NOMO-1 treated with dmso at 0.1 percent for 144 hours (cell line): ENCODE results near the gene DDX28.
"Not testable (repeated sequence)": the region's sequence is repeated elsewhere in the genome, so short reads cannot be mapped to it uniquely, and the experiment has no call there.

Experiments
- DNase-seq: peaks from one replicate; lab custom pipeline; 2025; ENCODE audit not compliant: unreplicated experiment; lab: John Stamatoyannopoulos, UW

Gene DDX28

GRCh38 chr16:68037841-68038597 is 15.0 kb upstream of the DDX28 start:
- DNase-seq = peak; percentile 12

DNA sequence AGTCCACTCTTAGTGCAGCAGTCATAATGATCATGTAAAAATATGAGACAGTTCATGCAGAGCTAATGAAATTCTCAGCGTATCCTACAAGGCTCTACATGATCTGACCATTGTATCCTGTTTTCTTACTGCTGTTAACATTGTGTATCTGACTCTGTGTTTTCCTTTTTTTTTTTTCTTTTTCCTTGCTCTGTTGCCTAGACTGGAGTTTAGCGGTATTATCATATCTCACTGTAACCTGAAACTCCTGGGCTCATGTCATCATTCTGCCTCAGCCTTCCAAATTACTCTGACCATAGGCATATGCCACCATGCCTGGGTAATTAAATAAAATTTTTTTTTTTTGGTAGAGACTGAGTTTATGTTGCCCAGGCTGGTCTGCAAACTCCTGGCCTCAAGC is 12.2 kb upstream of the DDX28 start:
- no peak for DNase-seq

DNA sequence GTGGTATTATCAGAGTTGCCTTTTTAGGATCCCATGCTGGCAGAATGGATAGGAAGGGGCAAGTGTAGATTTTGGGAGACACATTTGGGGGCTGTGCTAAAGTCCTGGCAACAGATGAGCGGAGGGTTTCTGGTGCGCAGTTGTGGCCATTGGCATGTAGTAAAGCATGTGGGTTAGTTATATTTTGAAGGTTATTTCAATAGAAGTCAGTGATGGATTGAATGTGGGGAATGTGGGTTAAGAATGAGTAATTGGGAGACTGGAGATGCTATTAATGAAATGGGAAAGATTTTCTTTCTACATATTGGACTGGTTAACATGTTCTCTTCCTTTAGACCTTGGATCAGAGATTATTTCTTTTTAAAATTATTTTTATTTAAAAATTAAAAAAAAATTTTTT is 10.1 kb upstream of the DDX28 start:
- DNase-seq = no peak

DNA sequence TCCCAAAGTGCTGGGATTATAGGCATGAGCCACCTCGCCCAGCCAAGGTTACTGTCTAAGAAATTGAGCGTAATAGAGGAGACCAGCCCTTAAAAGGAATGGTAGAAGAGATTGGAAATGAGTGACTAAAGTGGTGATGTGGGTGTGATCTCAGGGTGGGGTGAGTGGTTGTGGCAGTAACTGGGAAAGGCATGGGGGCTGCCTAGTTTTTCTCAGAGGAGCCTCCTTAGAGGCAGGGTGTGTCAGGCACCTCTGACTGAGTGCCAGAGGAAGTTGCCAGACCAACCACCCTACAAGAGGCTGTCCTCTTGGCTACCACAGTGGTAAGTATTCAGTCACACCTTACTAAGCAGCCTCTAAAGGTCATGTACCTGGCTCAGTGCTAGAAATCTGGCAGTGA is 8.9 kb upstream of the DDX28 start:
- DNase-seq = no peak

- not testable (repeated sequence) for DNase-seq
Observed at GRCh38 chr16:68030108-68030507, 7.1 kb upstream of the DDX28 start.

DNA sequence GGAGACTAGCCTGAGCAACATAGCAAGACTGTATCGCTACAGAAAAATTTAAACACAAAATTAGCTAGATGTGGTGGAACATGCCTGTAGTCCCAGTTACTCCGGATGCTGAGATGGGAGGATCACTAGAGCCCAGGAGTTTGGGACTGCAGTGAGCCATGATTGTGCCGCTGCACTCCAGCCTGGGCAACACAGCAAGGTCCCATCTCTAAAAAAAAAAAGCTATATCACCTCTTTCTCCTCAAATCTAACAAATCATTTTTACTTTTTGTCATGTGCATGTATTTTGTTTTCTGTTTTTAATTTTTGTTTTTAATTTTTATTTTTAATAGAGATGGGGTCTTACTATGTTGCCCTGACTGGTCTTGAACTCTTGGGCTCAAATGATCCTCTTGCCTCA is 6.0 kb upstream of the DDX28 start:
- no peak for DNase-seq

DNA sequence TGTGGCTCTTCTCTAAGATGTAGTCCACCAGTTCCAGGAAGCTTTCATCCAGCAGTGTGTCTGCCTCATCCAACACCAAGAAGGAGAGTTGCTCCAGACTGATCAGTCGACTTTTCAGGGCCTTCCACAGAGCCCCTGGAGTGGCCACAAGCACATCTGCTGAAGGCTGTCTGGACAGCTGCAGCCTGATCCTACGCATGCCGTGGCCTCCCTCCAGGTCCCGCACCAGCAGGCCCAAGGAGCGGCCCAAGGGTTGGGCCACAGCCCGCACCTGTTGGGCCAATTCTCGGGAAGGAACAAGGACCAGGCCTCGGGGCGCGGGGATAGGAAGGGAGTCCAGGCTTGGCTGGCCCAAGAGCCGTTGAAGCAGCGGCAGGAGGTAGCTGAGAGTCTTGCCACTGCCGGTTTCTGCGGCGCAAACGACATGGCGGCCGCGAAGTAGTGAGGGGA is 729 bp downstream of the DDX28 start:
- DNase-seq = no peak

DNA sequence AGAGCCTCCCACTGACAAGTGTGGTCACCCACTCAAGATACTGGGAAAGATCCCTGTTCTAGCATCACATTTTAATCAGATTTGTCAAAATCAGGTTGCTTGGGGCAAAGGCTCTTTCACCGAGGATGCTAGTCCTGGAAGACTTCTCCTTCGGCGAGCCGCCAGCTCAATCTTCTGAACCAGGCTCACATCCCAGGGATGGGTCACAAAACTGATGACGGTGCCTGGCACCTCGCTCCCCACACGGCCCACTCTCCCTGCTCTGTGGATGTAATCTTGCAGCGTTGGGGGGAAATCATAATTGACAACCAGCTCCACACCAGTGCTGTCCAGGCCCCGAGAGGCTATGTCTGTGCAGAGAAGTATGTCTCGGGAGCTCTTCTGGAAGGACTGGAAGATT is 1.5 kb downstream of the DDX28 start:
- no peak for DNase-seq

GRCh38 chr16:68019167-68019680 is 3.8 kb downstream of the DDX28 start:
- DNase-seq = no peak

DNA sequence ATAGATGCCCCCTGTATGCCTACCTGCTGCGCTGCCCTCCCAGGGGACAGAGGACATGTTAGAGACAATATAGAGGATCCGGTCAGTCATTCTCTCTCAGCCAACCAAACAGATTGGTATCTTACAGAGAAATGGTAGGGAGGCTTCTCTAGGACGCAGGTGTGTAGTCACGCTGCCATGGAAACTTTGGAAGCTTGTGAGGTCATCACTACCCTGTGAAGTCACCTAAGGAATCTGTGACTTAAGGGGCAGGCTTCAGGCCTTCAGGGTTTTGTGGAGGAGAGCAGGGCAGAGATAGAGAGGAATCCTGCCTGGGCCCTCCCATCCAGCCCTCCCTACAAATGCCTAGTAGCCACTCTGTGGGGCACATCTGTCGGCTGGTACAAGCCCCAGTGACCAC is 7.4 kb downstream of the DDX28 start, which contains the start of gene DPEP2NB:
TSS of gene DPEP2NB (minus strand) at position 231 of the 400 bp plus-strand sequence. CDS start at position 90, 141 bp downstream.
- no peak for DNase-seq

GRCh38 chr16:68013440-68013839 is 9.6 kb downstream of the DDX28 start:
- DNase-seq = peak; percentile 43

DNA sequence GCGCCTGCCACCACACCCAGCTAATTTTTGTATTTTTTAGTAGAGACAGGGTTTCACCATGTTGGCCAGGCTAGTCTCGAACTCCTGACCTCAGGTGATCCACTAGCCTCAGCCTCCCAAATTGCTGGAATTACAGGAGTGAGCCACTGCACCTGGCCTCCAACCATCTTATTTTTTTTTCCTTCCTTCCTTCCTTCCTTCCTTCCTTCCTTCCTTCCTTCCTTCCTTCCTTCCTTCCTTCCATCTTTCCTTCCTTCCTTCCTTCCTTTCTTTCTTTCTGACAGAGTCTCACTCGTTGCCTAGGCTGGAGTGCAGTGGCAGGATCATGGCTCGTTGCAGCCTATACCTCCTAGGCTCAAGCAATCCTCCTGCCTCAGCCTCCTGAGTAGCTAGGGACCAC is 13.2 kb downstream of the DDX28 start:
- not testable (repeated sequence) for DNase-seq

GRCh38 chr16:68009157-68009735 is 13.8 kb downstream of the DDX28 start:
- DNase-seq = no peak

- peak; percentile 93 for DNase-seq
Observed at GRCh38 chr16:68005786-68006286, 17.2 kb downstream of the DDX28 start.

DNA sequence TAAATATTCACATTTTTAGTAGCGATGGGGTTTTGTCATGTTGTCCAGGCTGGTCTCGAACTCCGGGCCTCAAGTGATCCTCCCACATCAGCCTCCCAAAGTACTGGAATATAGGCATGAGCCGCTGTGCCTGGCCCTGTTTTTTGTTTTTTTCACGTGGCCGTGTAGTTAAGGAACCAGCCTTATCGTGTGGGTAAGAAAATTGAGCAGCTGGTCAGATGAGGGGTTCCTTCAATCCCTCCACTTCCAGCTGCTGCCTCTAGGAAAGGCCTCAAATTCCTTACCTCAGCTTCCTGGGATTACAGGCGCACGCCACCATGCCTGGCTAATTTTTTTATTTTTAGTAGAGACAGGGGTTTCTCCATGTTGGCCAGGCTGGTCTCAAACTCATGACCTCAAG is 17.8 kb downstream of the DDX28 start:
- no peak for DNase-seq

GRCh38 chr16:68003031-68003430 is 20.0 kb downstream of the DDX28 start:
- no peak for DNase-seq

DNA sequence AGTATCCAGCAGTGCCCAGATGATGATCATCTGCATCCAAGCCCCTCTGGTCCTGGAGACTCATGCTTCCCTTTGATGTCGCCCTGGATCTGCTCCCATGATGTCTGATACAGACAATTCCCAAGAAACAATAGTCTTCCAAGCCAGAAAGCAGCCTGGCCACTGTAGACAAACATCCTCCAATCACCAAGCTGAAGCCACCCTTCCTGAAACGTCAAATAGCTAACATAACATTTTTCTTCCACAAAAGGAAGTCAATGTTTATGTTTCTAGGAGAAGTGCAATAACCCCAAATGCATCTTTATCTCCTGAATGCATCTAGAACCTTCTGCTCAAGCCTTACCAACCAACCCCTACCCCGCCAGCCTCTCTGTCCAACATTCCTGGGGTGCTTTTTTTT is 22.6 kb downstream of the DDX28 start:
- no peak for DNase-seq

DNA sequence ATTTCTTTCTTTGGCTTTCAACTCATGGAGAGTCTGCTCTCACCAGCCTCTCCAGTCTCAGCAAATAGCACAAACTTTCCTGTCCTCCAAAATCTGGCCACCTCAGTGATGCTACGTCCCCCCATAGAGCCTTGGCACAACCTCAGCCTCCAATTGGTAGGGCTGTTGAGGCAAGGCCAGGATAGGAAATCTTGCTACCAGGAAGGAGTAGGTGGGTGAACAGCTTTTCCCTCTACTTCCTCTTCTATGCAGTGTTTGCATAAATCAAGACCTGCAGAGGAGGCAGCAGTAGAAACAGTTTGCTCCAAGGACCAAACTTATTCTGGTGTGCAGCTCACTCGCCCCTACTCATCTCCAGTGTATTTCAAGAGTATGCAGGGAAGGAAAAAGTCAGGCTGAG is 23.0 kb downstream of the DDX28 start:
- peak; percentile 19 for DNase-seq

GRCh38 chr16:67998779-67999688 is 24.0 kb downstream of the DDX28 start, which contains the start of gene DPEP2:
Gene DPEP2, minus strand, starts transcription at chr16:67999484. Its CDS starts 6,272 bp downstream, at chr16:67993212.
- peak; percentile 82 for DNase-seq

GRCh38 chr16:67998231-67998778 is 24.7 kb downstream of the DDX28 start:
- DNase-seq = not testable (repeated sequence)

- DNase-seq = no peak
Observed at GRCh38 chr16:67996666-67997065, 26.4 kb downstream of the DDX28 start.
